Peyer's patch (tissue), 4 donors: Measurements from ENCODE around the gene LAD1.

Experiments used
- POLR2A ChIP-seq, 2 donors: fragments of 450-650 bp; IDR thresholded peaks; one replicate each; pipeline ENCODE4 v1.5.1; 2017; ENCODE audit warnings: antibody characterized with exemption in 2 of 2, mild to moderate bottlenecking in 2 of 2, moderate library complexity in 2 of 2
- TF ChIP-seq, protein P1 (sequence below), 6 experiments: fragments of 450-650 bp in 4 of 6; fragments of 200-600 bp in 2 of 6; sonication (generic) in 1 of 6; IDR thresholded peaks; one replicate each; pipeline ENCODE4 v1.5.1; 2017 to 2019; ENCODE audit warnings: antibody characterized with exemption in 6 of 6, mild to moderate bottlenecking in 3 of 6, moderate library complexity in 1 of 6

DNA sequence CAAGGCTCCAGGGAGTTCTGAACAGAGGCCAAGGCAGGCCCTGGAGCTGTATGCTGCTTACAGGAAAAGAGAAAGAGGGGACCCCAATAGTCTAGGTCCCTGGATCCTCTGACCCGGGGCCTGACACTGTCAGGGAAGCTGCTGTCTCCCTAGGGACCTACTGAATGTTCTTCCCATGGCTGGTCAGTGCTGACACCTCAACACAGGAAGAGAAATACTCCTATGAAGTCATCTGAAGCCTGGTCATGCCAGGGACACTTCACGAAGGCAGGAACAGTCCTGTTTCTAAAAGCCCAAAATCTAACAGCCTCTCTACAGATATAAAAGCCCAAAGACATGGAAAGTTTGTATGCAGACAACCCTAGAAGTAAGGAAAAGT is 1.7 kb upstream of the LAD1 start:
- TF ChIP-seq, protein P1, sequence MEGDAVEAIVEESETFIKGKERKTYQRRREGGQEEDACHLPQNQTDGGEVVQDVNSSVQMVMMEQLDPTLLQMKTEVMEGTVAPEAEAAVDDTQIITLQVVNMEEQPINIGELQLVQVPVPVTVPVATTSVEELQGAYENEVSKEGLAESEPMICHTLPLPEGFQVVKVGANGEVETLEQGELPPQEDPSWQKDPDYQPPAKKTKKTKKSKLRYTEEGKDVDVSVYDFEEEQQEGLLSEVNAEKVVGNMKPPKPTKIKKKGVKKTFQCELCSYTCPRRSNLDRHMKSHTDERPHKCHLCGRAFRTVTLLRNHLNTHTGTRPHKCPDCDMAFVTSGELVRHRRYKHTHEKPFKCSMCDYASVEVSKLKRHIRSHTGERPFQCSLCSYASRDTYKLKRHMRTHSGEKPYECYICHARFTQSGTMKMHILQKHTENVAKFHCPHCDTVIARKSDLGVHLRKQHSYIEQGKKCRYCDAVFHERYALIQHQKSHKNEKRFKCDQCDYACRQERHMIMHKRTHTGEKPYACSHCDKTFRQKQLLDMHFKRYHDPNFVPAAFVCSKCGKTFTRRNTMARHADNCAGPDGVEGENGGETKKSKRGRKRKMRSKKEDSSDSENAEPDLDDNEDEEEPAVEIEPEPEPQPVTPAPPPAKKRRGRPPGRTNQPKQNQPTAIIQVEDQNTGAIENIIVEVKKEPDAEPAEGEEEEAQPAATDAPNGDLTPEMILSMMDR (IDR thresholded peaks at IDR 0.05), result no peak
- TF ChIP-seq POLR2A (IDR thresholded peaks at IDR 0.05), result no peak
